GM12878 (cell line): ENCODE data around the gene EXOC4. TPM values are rescaled to one million over a fixed set of nuclear protein-coding genes. Genes with fewer than 3 reads are reported as not detected.

Experiments
- ATAC-seq: fragments of 200-7000 bp; cut with Tn5 transposase; 3 replicates; pipeline ENCODE4 v1.9.1; 2020; ENCODE audit warnings: mild to moderate bottlenecking, moderate library complexity
- BruUV-seq: library from RNA; stranded (reverse); fragments of 400-500 nt; replicated peaks from 2 replicates; lab custom pipeline; 2021; lab: Mats Ljungman, UMichigan
- CTCF ChIA-PET: fragments of 300-600 bp; sonication (Branson Sonifier 250); formaldehyde crosslinking; extraction: SDS; loops from one replicate; lab custom pipeline; 2021; ENCODE audit warnings: inconsistent platforms; lab: Yijun Ruan, JAX
- POLR2A ChIA-PET: fragments of 350-600 bp; formaldehyde crosslinking; extraction: SDS; loops from one replicate; lab custom pipeline; 2021; ENCODE audit warnings: inconsistent platforms; lab: Charles Lee
- RAD21 ChIA-PET: fragments of 300-600 bp; sonication (Branson Sonifier 250); formaldehyde crosslinking; loops from one replicate; lab custom pipeline; 2023; ENCODE audit warnings: antibody characterized with exemption; ENCODE audit not compliant: unreplicated experiment; lab: Charles Lee
- SMC1A ChIA-PET: fragments of 300-600 bp; sonication (Branson Sonifier 250); formaldehyde crosslinking; loops from one replicate; lab custom pipeline; 2023; ENCODE audit not compliant: unreplicated experiment, uncharacterized antibody; lab: Charles Lee
- DNase-seq: peaks from one replicate; pipeline ENCODE4 v3.0.0-alpha.2; 2011; ENCODE audit warnings: low read depth, low spot score
- FAIRE-seq: peaks from 3 replicates; lab custom pipeline; 2011; peaks lifted over from hg19 to GRCh38; lab: Jason Lieb, UNC
- H2AFZ ChIP-seq: 2 replicates; pipeline ENCODE4 v1.6.0; 2011; ENCODE audit warnings: low read depth, low read length, control low read depth; ENCODE audit not compliant: control insufficient read depth
- H3K27ac ChIP-seq: 2 replicates; pipeline ENCODE4 v1.5.1; 2011; ENCODE audit warnings: control low read depth; ENCODE audit not compliant: control insufficient read depth, insufficient read depth
- H3K27me3 ChIP-seq, 2 experiments: replicated peaks in 1 of 2; 2 replicates each; pipeline versions ENCODE4 v1.6.0 to v1.6.1; 2011; ENCODE audit warnings: low read length in 1 of 2; ENCODE audit not compliant: control insufficient read depth in 2 of 2, insufficient read depth in 2 of 2
- H3K36me3 ChIP-seq, 2 experiments: 2 replicates each; pipeline ENCODE4 v1.5.1; 2011; ENCODE audit warnings: low read length in 1 of 2; ENCODE audit not compliant: control insufficient read depth in 2 of 2, insufficient read depth in 2 of 2
- H3K4me1 ChIP-seq: 2 replicates; pipeline ENCODE4 v1.6.1; 2011; ENCODE audit warnings: mild to moderate bottlenecking, low read length, moderate library complexity, mixed read lengths; ENCODE audit not compliant: control insufficient read depth, insufficient read depth
- H3K4me2 ChIP-seq: 2 replicates; pipeline ENCODE4 v1.6.0; 2011; ENCODE audit warnings: control low read depth; ENCODE audit not compliant: control insufficient read depth, insufficient read depth
- H3K4me3 ChIP-seq: fragments of 200-600 bp; sonication (generic); 2 replicates; pipeline ENCODE4 v1.5.1; 2016
- H3K79me2 ChIP-seq: 2 replicates; pipeline ENCODE4 v1.6.0; 2011; ENCODE audit warnings: low read length; ENCODE audit not compliant: control insufficient read depth, insufficient read depth
- H3K9ac ChIP-seq: 2 replicates; pipeline ENCODE4 v1.8.0; 2011; ENCODE audit warnings: low read length, control low read depth, mixed read lengths; ENCODE audit not compliant: control insufficient read depth, insufficient read depth
- H3K9me3 ChIP-seq: replicated peaks from 3 replicates; pipeline ENCODE4 v1.5.1; 2011; ENCODE audit warnings: mild to moderate bottlenecking, low read length; ENCODE audit not compliant: control insufficient read depth, insufficient read depth
- H4K20me1 ChIP-seq: 2 replicates; pipeline ENCODE4 v1.6.0; 2011; ENCODE audit not compliant: control insufficient read depth, insufficient read depth
- BCL3 ChIP-seq: IDR thresholded peaks from 2 replicates; pipeline ENCODE4 v1.6.1; 2011; ENCODE audit warnings: borderline replicate concordance, low read depth, mild to moderate bottlenecking, moderate library complexity, low read length; ENCODE audit not compliant: insufficient read depth, poor library complexity, severe bottlenecking
- BRCA1 ChIP-seq: IDR thresholded peaks from 2 replicates; pipeline ENCODE4 v1.6.1; 2011; ENCODE audit warnings: low read depth, low read length, improper control_type of control experiment
- E2F4 ChIP-seq: IDR thresholded peaks from 2 replicates; pipeline ENCODE4 v1.6.1; 2012; ENCODE audit warnings: low read depth, low read length, improper control_type of control experiment
- EP300 ChIP-seq, 2 experiments: fragments of 150-350 bp in 1 of 2; IDR thresholded peaks; 2 replicates each; pipeline ENCODE4 v1.6.1; 2011 to 2012; ENCODE audit warnings: low read depth in 2 of 2, low read length in 2 of 2, borderline replicate concordance in 1 of 2, improper control_type of control experiment in 1 of 2, inconsistent platforms in 1 of 2; ENCODE audit not compliant: control insufficient read depth in 1 of 2
- ETV6 ChIP-seq, 2 experiments: fragments of 450-650 bp in 1 of 2; IDR thresholded peaks in 1 of 2; conservative IDR thresholded peaks in 1 of 2; 2 replicates each; pipeline ENCODE4 v1.6.1; 2014; ENCODE audit warnings: antibody characterized with exemption in 1 of 2, borderline replicate concordance in 1 of 2, low read depth in 1 of 2, mild to moderate bottlenecking in 1 of 2, moderate library complexity in 1 of 2
- HDAC6 ChIP-seq: fragments of 200-600 bp; sonication (generic); IDR thresholded peaks from one replicate; pipeline ENCODE4 v1.8.0; 2017; ENCODE audit warnings: antibody characterized with exemption; ENCODE audit not compliant: unreplicated experiment
- IRF3 ChIP-seq: fragments of 450-650 bp; IDR thresholded peaks from 2 replicates; pipeline ENCODE4 v1.6.1; 2014; ENCODE audit warnings: mild to moderate bottlenecking
- KLF5 ChIP-seq: fragments of 450-650 bp; IDR thresholded peaks from 2 replicates; pipeline ENCODE4 v1.6.1; 2014; ENCODE audit warnings: mild to moderate bottlenecking; ENCODE audit not compliant: partially characterized antibody
- NFIC ChIP-seq: IDR thresholded peaks from 2 replicates; pipeline ENCODE4 v1.6.1; 2012; ENCODE audit warnings: low read depth, mild to moderate bottlenecking, inconsistent platforms, low read length, moderate library complexity
- NR2F1 ChIP-seq: fragments of 450-650 bp; conservative IDR thresholded peaks from 2 replicates; pipeline ENCODE4 v1.6.1; 2017; ENCODE audit warnings: mild to moderate bottlenecking
- RELA ChIP-seq: fragments of 450-650 bp; IDR thresholded peaks from 2 replicates; pipeline ENCODE4 v1.8.0; 2014; ENCODE audit warnings: borderline replicate concordance; ENCODE audit not compliant: partially characterized antibody
- SP1 ChIP-seq: IDR thresholded peaks from one replicate; pipeline ENCODE4 v1.6.1; 2011; ENCODE audit warnings: low read depth, low read length
- ZNF24 ChIP-seq: fragments of 450-650 bp; IDR thresholded peaks from 2 replicates; pipeline ENCODE4 v1.6.1; 2017; ENCODE audit warnings: antibody characterized with exemption, mild to moderate bottlenecking
- WGBS: methylation state at CpG from one replicate; pipeline ENCODE4 v1.1.6; 2016; ENCODE audit warnings: low lambda C conversion rate; ENCODE audit not compliant: insufficient replicate concordance, insufficient coverage; ENCODE audit errors: missing lambda C conversion rate; 5-methylcytosine and 5-hydroxymethylcytosine counted together
- in situ Hi-C: fragments of 300-500 bp; cut with MboI; formaldehyde crosslinking; loops from 9 replicates; pipeline ENCODE4 v1.14.3; 2018; ENCODE audit warnings: mixed read lengths
- intact Hi-C: fragments of 100-400 bp; cut with micrococcal nuclease; formaldehyde crosslinking; loops from one replicate; pipeline ENCODE4 v1.14.2; 2022; ENCODE audit not compliant: unreplicated experiment
- polyA plus RNA-seq, 11 experiments: library from polyadenylated mRNA; depleted of rRNA in 4 of 11; unstranded in 6 of 11; stranded (reverse) in 5 of 11; fragments of >200 nt; fragmentation: Nextera tagmentation in 4 of 11; fragmentation: Illumina TruSeq in 1 of 11; extraction: Ambion mirVana in 4 of 11; extraction: Trizol in 1 of 11; gene quantifications; 1 replicate in 1 of 11; 2 replicates in 10 of 11; pipeline versions ENCODE4 v1.2.1 to v1.2.3, GENCODE V29; 2011 to 2016; ENCODE audit warnings: inconsistent platforms in 2 of 11, missing spikeins in 2 of 11, low read depth in 1 of 11
- total RNA-seq, 4 experiments: library from RNA; depleted of rRNA in 3 of 4; stranded (reverse); fragments of >200 nt in 3 of 4; fragmentation: Illumina TruSeq in 1 of 4; extraction: Trizol in 1 of 4; gene quantifications; 2 replicates each; pipeline versions ENCODE4 v1.2.1 to v1.2.3, GENCODE V29; 2013 to 2021

Gene EXOC4
- total and polyA plus RNA-seq, 10 of the 15 experiments (the other 5 are each of a cell fraction or from before 2014, with no cell fraction given): 13.2 to 44.5 (median 29.6) TPM

- Histone ChIP-seq H3K36me3 (no peaks in the 10 kb centered on the region), H4K20me1 (no peaks in the 10 kb centered on the region), H3K27me3 (no peaks in the 10 kb centered on the region), H3K79me2 (no peaks in the 10 kb centered on the region), H3K4me3 (no peak overlapping the region), H3K4me1 (no peaks in the 10 kb centered on the region), H3K27ac (no peak overlapping the region), H3K4me2 (no peak overlapping the region), H2AFZ (no peak overlapping the region), H3K9me3 (no peaks in the 10 kb centered on the region), H3K9ac (no peak overlapping the region)
- no TSS peak for BruUV-seq
- WGBS: 43% methylated on average over 3 of the region's 3 CpGs
- ATAC-seq (no peak), DNase-seq (no peak), FAIRE-seq (no peak)
- ChIA-PET CTCF (interaction anchor here (1.0 to 1.9 kb wide), 2 partner anchors 12 kb away, joined by 4 to 5 read pairs; no protein-coding TSS in a partner anchor), POLR2A (no interaction called here), RAD21 (no interaction called here), SMC1A (interaction anchor here (0.6 to 1.2 kb wide), 3 partner anchors 27 to 173 kb away, joined by 3 read pairs; no protein-coding TSS in a partner anchor)
- intact Hi-C loops: no loop called here
- TF ChIP-seq HDAC6: no peak
- no peak for TF ChIP-seq RELA
- TF ChIP-seq NFIC: no peak
- TF ChIP-seq KLF5: no peak
- TF ChIP-seq EP300 (IDR thresholded peaks at IDR 0.05; ENCODE audit: borderline replicate concordance in 1 of 2, control insufficient read depth in 1 of 2, low read depth in 2 of 2, low read length in 2 of 2): no peak
- no peak for TF ChIP-seq BRCA1
- in situ Hi-C loops: no loop called here
These were observed 435.8 kb downstream of the EXOC4 start for GRCh38 chr7:133688483-133689239.

GRCh38 chr7:133690740-133691139 is 437.9 kb downstream of the EXOC4 start:
- FAIRE-seq: no peak
- POLR2A ChIA-PET: no interaction called here
- in situ Hi-C loops: no loop called here
- TF ChIP-seq ETV6 (conservative IDR thresholded peaks at IDR 0.05 in 1 of 2, IDR thresholded peaks at IDR 0.05 in 1 of 2; ENCODE audit: borderline replicate concordance in 1 of 2, low read depth in 1 of 2) (no peak), E2F4 (no peak), SP1 (no peak), BCL3 (no peak), IRF3 (no peak), NR2F1 (no peak), ZNF24 (no peak)

More at GRCh38 chr7:133690740-133691139, 437.9 kb downstream of the EXOC4 start:
- no peak overlapping the region for H2AFZ ChIP-seq
- no peak overlapping the region for H3K27ac ChIP-seq
- no peak overlapping the region for H3K9ac ChIP-seq
- no TSS peak for BruUV-seq
- no peaks in the 10 kb centered on the region for H3K27me3 ChIP-seq
- no peak overlapping the region for H3K4me3 ChIP-seq
- no peaks in the 10 kb centered on the region for H3K4me1 ChIP-seq
- RAD21 ChIA-PET: no interaction called here
- SMC1A ChIA-PET: no interaction called here
- DNase-seq: no peak
- no peak overlapping the region for H3K4me2 ChIP-seq
- no peaks in the 10 kb centered on the region for H3K79me2 ChIP-seq
- intact Hi-C loops: no loop called here
- H3K9me3 ChIP-seq: no peaks in the 10 kb centered on the region
- ATAC-seq: no peak
- WGBS: 100% methylated on average over 4 of the region's 4 CpGs
- CTCF ChIA-PET: interaction anchor here (1.1 kb wide), 1 partner anchor 14 kb away, joined by 4 read pairs; no protein-coding TSS in a partner anchor
- no peaks in the 10 kb centered on the region for H3K36me3 ChIP-seq
- H4K20me1 ChIP-seq: no peaks in the 10 kb centered on the region
